Endometrial microvascular endothelial cells (primary cell): ENCODE measurements around the gene SATL1. TPM values are rescaled to one million over a fixed set of nuclear protein-coding genes. Genes with fewer than 3 reads are reported as not detected.
"Not testable (repeated sequence)": the region's sequence is repeated elsewhere in the genome, so short reads cannot be mapped to it uniquely, and the experiment has no call there.

Experiments
- in situ Hi-C: cut with HindIII; loops from 2 replicates; pipeline ENCODE4 v1.10.0; 2017; ENCODE audit warnings: low sequenced_read_pairs, low pct_unique_long_range_greater_than_20kb; ENCODE audit errors: inconsistent ontology term
- total RNA-seq: library from RNA; depleted of rRNA; stranded (reverse); fragments of >200 nt; gene quantifications from one replicate; pipeline ENCODE4 v1.2.3, GENCODE V29; 2015; ENCODE audit errors: inconsistent ontology term

Gene SATL1
- total RNA-seq, 1 donor from 2014 or later, result not detected

- in situ Hi-C loops, result no loop called here
Observed at GRCh38 chrX:85112293-85112692, 131.3 kb downstream of the SATL1 start.

- in situ Hi-C loops, result no loop called here
Observed at GRCh38 chrX:85111347-85111746, 132.2 kb downstream of the SATL1 start.

- in situ Hi-C loops, result no loop called here
Observed at GRCh38 chrX:85109235-85109634, 134.3 kb downstream of the SATL1 start.

- in situ Hi-C loops, result no loop called here
Observed at GRCh38 chrX:85108165-85108564, 135.4 kb downstream of the SATL1 start.

GRCh38 chrX:85107407-85107806 lies 136.2 kb downstream of the SATL1 start:
- in situ Hi-C loops, result no loop called here

- in situ Hi-C loops, result no loop called here
Observed at GRCh38 chrX:85089321-85089840, 154.2 kb downstream of the SATL1 start.

GRCh38 chrX:85084770-85085393 lies 158.7 kb downstream of the SATL1 start:
- in situ Hi-C loops, result no loop called here

GRCh38 chrX:85077247-85077646 lies 166.3 kb downstream of the SATL1 start:
- in situ Hi-C loops, result not testable (repeated sequence)

- in situ Hi-C loops, result no loop called here
Observed at GRCh38 chrX:85065512-85066198, 177.9 kb downstream of the SATL1 start.

GRCh38 chrX:85052636-85053343 lies 190.8 kb downstream of the SATL1 start:
- in situ Hi-C loops, result no loop called here

- in situ Hi-C loops, result no loop called here
Observed at GRCh38 chrX:85052205-85052604, 191.4 kb downstream of the SATL1 start.

GRCh38 chrX:85051627-85052026 lies 192.0 kb downstream of the SATL1 start:
- in situ Hi-C loops, result no loop called here

Other genes starting within 250 kb of the SATL1 start
- 10.3 TPM for gene APOOL, start 239.9 kb downstream of the SATL1 start, total RNA-seq
- gene ZNF711, start 212 bp upstream of the SATL1 start, total RNA-seq, result under 0.01 TPM
- gene POF1B, start 135.9 kb upstream of the SATL1 start, total RNA-seq, result not detected